Osteoblast (primary cell): Measurements from ENCODE around the gene NFRKB. TPM values are rescaled to one million over a fixed set of nuclear protein-coding genes. Genes with fewer than 3 reads are reported as not detected.

Experiments
- DNase-seq: peaks from one replicate; pipeline ENCODE4 v3.0.0; 2011; ENCODE audit warnings: low spot score, mixed read lengths; ENCODE audit not compliant: insufficient read length; ENCODE audit errors: missing footprints
- H2AFZ ChIP-seq: 2 replicates; pipeline ENCODE4 v1.6.0; 2011; ENCODE audit warnings: mild to moderate bottlenecking, low read length
- H3K27ac ChIP-seq: 2 replicates; pipeline ENCODE4 v1.5.1; 2011; ENCODE audit warnings: mild to moderate bottlenecking, low read depth, low read length, moderate library complexity
- H3K27me3 ChIP-seq: 2 replicates; pipeline ENCODE4 v1.6.0; 2012; ENCODE audit warnings: mild to moderate bottlenecking, control low read depth, inconsistent platforms, low read length, moderate library complexity; ENCODE audit not compliant: insufficient read depth
- H3K36me3 ChIP-seq: 2 replicates; pipeline ENCODE4 v1.5.1; 2011; ENCODE audit warnings: mild to moderate bottlenecking, low read length, control low read depth, moderate library complexity; ENCODE audit not compliant: insufficient read depth
- H3K4me1 ChIP-seq: 2 replicates; pipeline ENCODE4 v1.5.1; 2011; ENCODE audit warnings: mild to moderate bottlenecking, low read length, control low read depth, moderate library complexity; ENCODE audit not compliant: insufficient read depth
- H3K4me2 ChIP-seq: 2 replicates; pipeline ENCODE4 v1.6.0; 2011; ENCODE audit warnings: mild to moderate bottlenecking, low read length; ENCODE audit not compliant: insufficient read depth
- H3K4me3 ChIP-seq: fragments of 200-600 bp; sonication (generic); 3 replicates; pipeline ENCODE4 v1.5.1; 2012; ENCODE audit warnings: mild to moderate bottlenecking, low read length, inconsistent platforms; ENCODE audit not compliant: insufficient read depth
- H3K79me2 ChIP-seq: 2 replicates; pipeline ENCODE4 v1.6.0; 2012; ENCODE audit warnings: mild to moderate bottlenecking, low read length, control low read depth, inconsistent platforms; ENCODE audit not compliant: insufficient read depth
- H3K9me3 ChIP-seq: 2 replicates; pipeline ENCODE4 v1.5.1; 2011; ENCODE audit warnings: low read depth, low read length, control low read depth
- H4K20me1 ChIP-seq: 2 replicates; pipeline ENCODE4 v1.6.0; 2012; ENCODE audit warnings: mild to moderate bottlenecking, low read length, control low read depth; ENCODE audit not compliant: insufficient read depth
- total RNA-seq: library from RNA; depleted of rRNA; stranded (reverse); fragments of >200 nt; gene quantifications from 2 replicates; pipeline ENCODE4 v1.2.3, GENCODE V29; 2012
- TF ChIP-seq, protein P1 (sequence below): IDR thresholded peaks from 2 replicates; pipeline ENCODE4 v1.5.1; 2011; ENCODE audit warnings: mild to moderate bottlenecking, low read depth, low read length, moderate library complexity; ENCODE audit errors: extremely low read depth

NFRKB gene
- total RNA-seq, 1 donor: 15.2 TPM

DNA sequence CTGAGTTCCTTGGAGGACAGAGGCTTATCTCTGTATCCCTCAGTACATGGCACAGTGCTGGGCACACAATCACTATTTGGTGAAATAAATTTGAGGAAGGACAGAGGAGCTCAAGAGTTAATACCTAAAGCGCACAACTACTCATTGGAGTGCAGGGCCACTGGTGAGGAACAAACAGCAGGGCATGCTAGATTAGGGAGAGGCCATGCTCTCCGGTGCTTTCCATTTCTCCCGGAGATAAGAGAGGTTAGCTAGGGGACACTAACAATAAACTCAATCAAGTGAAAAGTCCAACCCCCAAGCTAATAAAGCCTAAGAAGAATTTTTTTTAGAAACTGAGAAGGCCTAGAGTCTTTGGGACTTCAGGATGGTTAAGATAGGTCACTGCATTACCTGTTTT lies 29.1 kb downstream of the NFRKB start:
- TF ChIP-seq, protein P1, sequence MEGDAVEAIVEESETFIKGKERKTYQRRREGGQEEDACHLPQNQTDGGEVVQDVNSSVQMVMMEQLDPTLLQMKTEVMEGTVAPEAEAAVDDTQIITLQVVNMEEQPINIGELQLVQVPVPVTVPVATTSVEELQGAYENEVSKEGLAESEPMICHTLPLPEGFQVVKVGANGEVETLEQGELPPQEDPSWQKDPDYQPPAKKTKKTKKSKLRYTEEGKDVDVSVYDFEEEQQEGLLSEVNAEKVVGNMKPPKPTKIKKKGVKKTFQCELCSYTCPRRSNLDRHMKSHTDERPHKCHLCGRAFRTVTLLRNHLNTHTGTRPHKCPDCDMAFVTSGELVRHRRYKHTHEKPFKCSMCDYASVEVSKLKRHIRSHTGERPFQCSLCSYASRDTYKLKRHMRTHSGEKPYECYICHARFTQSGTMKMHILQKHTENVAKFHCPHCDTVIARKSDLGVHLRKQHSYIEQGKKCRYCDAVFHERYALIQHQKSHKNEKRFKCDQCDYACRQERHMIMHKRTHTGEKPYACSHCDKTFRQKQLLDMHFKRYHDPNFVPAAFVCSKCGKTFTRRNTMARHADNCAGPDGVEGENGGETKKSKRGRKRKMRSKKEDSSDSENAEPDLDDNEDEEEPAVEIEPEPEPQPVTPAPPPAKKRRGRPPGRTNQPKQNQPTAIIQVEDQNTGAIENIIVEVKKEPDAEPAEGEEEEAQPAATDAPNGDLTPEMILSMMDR: no peak
- Histone ChIP-seq H3K9me3 (no peaks in the 10 kb centered on the region), H4K20me1 (no peaks in the 10 kb centered on the region), H3K4me2 (no peak overlapping the region), H3K4me3 (no peak overlapping the region), H3K36me3 (peaks cover 40% of the 10 kb centered on the region), H3K4me1 (peaks cover 9% of the 10 kb centered on the region), H2AFZ (no peak overlapping the region), H3K79me2 (no peaks in the 10 kb centered on the region), H3K27me3 (no peaks in the 10 kb centered on the region), H3K27ac (no peak overlapping the region)
- no peak for DNase-seq

- Histone ChIP-seq H3K4me1 (peaks cover 10% of the 10 kb centered on the region), H3K27ac (no peak overlapping the region), H3K36me3 (peaks cover 39% of the 10 kb centered on the region), H3K27me3 (no peaks in the 10 kb centered on the region), H3K79me2 (no peaks in the 10 kb centered on the region), H3K9me3 (no peaks in the 10 kb centered on the region), H4K20me1 (no peaks in the 10 kb centered on the region), H3K4me2 (no peak overlapping the region), H2AFZ (no peak overlapping the region), H3K4me3 (no peak overlapping the region)
- TF ChIP-seq, protein P1: no peak
- no peak for DNase-seq
Measured at GRCh38 chr11:129865701-129866100, 29.7 kb downstream of the NFRKB start.

- no peak overlapping the region for H2AFZ ChIP-seq
- H3K27me3 ChIP-seq: no peaks in the 10 kb centered on the region
- no peaks in the 10 kb centered on the region for H4K20me1 ChIP-seq
- H3K27ac ChIP-seq: no peak overlapping the region
- peaks cover 35% of the 10 kb centered on the region for H3K36me3 ChIP-seq
- TF ChIP-seq, protein P1: no peak
- peaks cover 10% of the 10 kb centered on the region for H3K4me1 ChIP-seq
- no peak for DNase-seq
- H3K79me2 ChIP-seq: no peaks in the 10 kb centered on the region
- H3K4me2 ChIP-seq: no peak overlapping the region
- H3K9me3 ChIP-seq: no peaks in the 10 kb centered on the region
- H3K4me3 ChIP-seq: no peak overlapping the region
Measured at GRCh38 chr11:129864811-129865210, 30.6 kb downstream of the NFRKB start.

DNA sequence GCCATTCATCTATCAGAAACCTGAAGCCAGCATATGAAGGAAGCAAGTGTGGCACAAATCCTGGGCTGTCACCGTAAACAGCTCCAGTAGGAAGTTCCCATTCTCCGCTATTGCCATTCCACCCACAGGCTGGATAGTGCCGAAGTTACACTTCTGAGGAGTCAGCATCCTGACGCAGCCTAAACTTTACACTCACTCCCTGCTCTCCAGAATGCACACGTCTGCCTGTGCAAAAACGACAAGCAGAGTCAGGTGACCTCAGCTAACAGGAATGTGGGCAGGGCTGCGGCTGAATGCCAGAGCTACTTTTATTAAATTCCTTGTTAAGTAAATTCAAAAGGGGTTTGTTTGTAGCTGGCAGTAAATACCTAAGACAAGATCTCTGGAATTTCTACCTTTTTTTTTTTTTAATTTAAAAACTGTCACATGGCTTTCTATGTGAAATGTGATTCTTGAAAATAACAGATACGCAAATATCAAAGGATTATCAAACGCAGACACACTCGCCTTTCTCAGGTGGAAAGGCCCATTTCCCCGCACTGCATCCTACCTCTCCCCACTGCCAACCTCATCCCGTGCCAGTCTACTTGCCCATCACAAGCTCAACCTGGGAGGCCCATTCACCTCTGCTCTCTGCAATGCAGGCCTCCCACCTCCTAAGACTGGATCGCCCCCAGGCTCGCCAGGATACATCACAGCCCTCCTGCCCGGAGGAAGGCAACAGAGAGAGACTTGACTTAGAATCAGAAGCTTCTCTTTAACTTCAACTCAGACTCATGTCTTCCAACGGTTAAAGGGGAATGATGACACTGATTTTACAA lies 33.5 kb downstream of the NFRKB start:
- Histone ChIP-seq H3K79me2 (no peaks in the 10 kb centered on the region), H3K4me2 (peak overlapping the region; percentile 14), H4K20me1 (no peaks in the 10 kb centered on the region), H3K27ac (peak overlapping the region; percentile 45), H2AFZ (no peak overlapping the region), H3K9me3 (no peaks in the 10 kb centered on the region), H3K36me3 (peaks cover 17% of the 10 kb centered on the region), H3K4me3 (no peak overlapping the region), H3K27me3 (no peaks in the 10 kb centered on the region), H3K4me1 (peaks cover 10% of the 10 kb centered on the region)
- TF ChIP-seq, protein P1: no peak
- peak; percentile 97 for DNase-seq
